Hematopoietic multipotent progenitor cell (in vitro differentiated cells): ENCODE measurements around the gene XRCC4. TPM values are rescaled to one million over a fixed set of nuclear protein-coding genes. Genes with fewer than 3 reads are reported as not detected.

Experiments
- DNase-seq, 3 donors: peaks; one replicate each; pipeline ENCODE4 v3.0.0-alpha.2; 2011 to 2015; ENCODE audit warnings: low read depth in 2 of 3, low spot score in 2 of 3
- total RNA-seq: library from RNA; depleted of rRNA; stranded (reverse); fragments of >200 nt; gene quantifications from one replicate; pipeline ENCODE4 v1.2.3, GENCODE V29; 2012

The XRCC4 gene
- total RNA-seq, 1 donor, result 1.9 TPM

- no peak for DNase-seq
Observed at GRCh38 chr5:83169571-83170337, 92.4 kb downstream of the XRCC4 start.

- no peak for DNase-seq
Observed at GRCh38 chr5:83172011-83172410, 94.7 kb downstream of the XRCC4 start.

- DNase-seq, result no peak
Observed at GRCh38 chr5:83172655-83173054, 95.3 kb downstream of the XRCC4 start.

- no peak for DNase-seq
Observed at GRCh38 chr5:83173826-83174225, 96.5 kb downstream of the XRCC4 start.

- DNase-seq, result no peak
Observed at GRCh38 chr5:83177803-83178202, 100.5 kb downstream of the XRCC4 start.

- no peak for DNase-seq
Observed at GRCh38 chr5:83179966-83180365, 102.6 kb downstream of the XRCC4 start.

GRCh38 chr5:83184534-83184933, 107.2 kb downstream of the XRCC4 start:
- DNase-seq, result no peak

- DNase-seq, result no peak
Observed at GRCh38 chr5:83192947-83193346, 115.6 kb downstream of the XRCC4 start.

GRCh38 chr5:83197326-83197967, 120.1 kb downstream of the XRCC4 start:
- no peak for DNase-seq

- DNase-seq, result no peak
Observed at GRCh38 chr5:83199126-83199525, 121.8 kb downstream of the XRCC4 start.

- DNase-seq, result no peak
Observed at GRCh38 chr5:83204651-83205050, 127.3 kb downstream of the XRCC4 start.

- DNase-seq, result no peak
Observed at GRCh38 chr5:83209963-83210362, 132.6 kb downstream of the XRCC4 start.

GRCh38 chr5:83219077-83219476, 141.7 kb downstream of the XRCC4 start:
- DNase-seq, result no peak

- DNase-seq, result no peak
Observed at GRCh38 chr5:83219495-83219894, 142.1 kb downstream of the XRCC4 start.

GRCh38 chr5:83220331-83220730, 143.0 kb downstream of the XRCC4 start:
- no peak for DNase-seq

- DNase-seq, result no peak
Observed at GRCh38 chr5:83222906-83223305, 145.6 kb downstream of the XRCC4 start.

- DNase-seq, result no peak
Observed at GRCh38 chr5:83227611-83228010, 150.3 kb downstream of the XRCC4 start.

- DNase-seq, result no peak
Observed at GRCh38 chr5:83230511-83230910, 153.2 kb downstream of the XRCC4 start.

GRCh38 chr5:83244516-83244915, 167.2 kb downstream of the XRCC4 start:
- no peak for DNase-seq

- no peak for DNase-seq
Observed at GRCh38 chr5:83245037-83245436, 167.7 kb downstream of the XRCC4 start.

GRCh38 chr5:83246071-83246470, 168.7 kb downstream of the XRCC4 start:
- DNase-seq, result no peak

GRCh38 chr5:83249156-83249555, 171.8 kb downstream of the XRCC4 start:
- no peak for DNase-seq
